ENCODE measurements around the gene SRGAP2B.
"Not testable (repeated sequence)": the region's sequence is repeated elsewhere in the genome, so short reads cannot be mapped to it uniquely, and the experiment has no call there.

GRCh38 chr1:145000743-145001326 lies 94.3 kb downstream of the SRGAP2B start:
- not testable (repeated sequence) for TF ChIP-seq CTCF (conservative IDR thresholded peaks at IDR 0.05; ENCODE audit: low read depth, low read length); MXI1 (IDR thresholded peaks at IDR 0.05; ENCODE audit: borderline replicate concordance, low read depth, low read length); POLR2A (IDR thresholded peaks at IDR 0.05; ENCODE audit: low read depth, low read length); ELK1 (IDR thresholded peaks at IDR 0.05; ENCODE audit: borderline replicate concordance, low read depth, low read length); MAZ (IDR thresholded peaks at IDR 0.05; ENCODE audit: borderline replicate concordance, low read depth, low read length); BHLHE40 (IDR thresholded peaks at IDR 0.05; ENCODE audit: low read depth, low read length); RFX5 (IDR thresholded peaks at IDR 0.05; ENCODE audit: low read depth, low read length); USF2 (IDR thresholded peaks at IDR 0.05; ENCODE audit: low read depth, low read length); CEBPB (IDR thresholded peaks at IDR 0.05; ENCODE audit: low read depth, low read length)
